ENCODE results near the gene USP17L17.
"Not testable (repeated sequence)": the region's sequence is repeated elsewhere in the genome, so short reads cannot be mapped to it uniquely, and the experiment has no call there.

The USP17L17 gene, protein sequence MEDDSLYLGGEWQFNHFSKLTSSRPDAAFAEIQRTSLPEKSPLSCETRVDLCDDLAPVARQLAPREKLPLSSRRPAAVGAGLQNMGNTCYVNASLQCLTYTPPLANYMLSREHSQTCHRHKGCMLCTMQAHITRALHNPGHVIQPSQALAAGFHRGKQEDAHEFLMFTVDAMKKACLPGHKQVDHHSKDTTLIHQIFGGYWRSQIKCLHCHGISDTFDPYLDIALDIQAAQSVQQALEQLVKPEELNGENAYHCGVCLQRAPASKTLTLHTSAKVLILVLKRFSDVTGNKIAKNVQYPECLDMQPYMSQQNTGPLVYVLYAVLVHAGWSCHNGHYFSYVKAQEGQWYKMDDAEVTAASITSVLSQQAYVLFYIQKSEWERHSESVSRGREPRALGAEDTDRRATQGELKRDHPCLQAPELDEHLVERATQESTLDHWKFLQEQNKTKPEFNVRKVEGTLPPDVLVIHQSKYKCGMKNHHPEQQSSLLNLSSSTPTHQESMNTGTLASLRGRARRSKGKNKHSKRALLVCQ

GRCh38 chr4:9243579-9243978 is at the start of gene USP17L17:
USP17L17 (plus strand) TSS chr4:9243879; CDS start chr4:9243879, 0 bp downstream.
- not testable (repeated sequence) for DNase-seq

DNA sequence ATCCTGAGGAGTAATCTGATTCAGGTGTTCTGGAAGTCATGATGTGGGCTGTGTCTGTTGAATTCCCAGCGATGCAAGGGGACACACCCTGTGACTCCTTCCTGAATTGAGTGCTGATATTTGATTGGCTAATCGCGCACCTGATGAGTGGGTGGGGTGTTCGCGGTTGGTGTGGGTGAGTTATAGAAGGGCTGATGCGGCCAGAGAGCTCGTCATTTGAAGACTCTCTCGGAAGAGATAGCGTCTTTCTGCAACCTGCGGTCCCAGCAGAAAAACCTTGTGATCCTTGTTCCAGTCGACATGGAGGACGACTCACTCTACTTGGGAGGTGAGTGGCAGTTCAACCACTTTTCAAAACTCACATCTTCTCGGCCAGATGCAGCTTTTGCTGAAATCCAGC is 33.3 kb upstream of the USP17L17 start, which contains the start of gene USP17L10:
Gene USP17L10, plus strand, starts transcription at position 301 of the 400 bp plus-strand sequence. Its CDS starts 0 bp downstream, at position 301.
- DNase-seq: not testable (repeated sequence)

DNA sequence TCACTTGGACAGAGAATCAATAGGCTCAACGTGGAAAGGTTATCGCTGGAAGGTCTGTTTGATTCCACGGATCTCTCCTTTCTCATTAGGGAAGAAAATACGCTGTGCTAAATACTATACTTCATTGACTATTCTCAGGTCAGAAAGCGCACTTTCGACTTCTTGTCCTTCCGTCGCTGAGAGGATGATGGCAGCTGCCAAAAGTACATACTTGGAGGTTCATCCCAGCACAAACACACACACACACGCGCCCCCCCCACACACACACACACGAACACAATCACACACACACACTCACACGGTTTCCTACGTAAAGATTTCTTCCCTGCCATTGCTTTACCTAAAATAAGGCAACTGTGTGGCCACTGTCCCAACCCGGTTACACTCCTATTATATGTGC is 29.0 kb upstream of the USP17L17 start:
- not testable (repeated sequence) for DNase-seq

GRCh38 chr4:9215105-9215504 is 28.6 kb upstream of the USP17L17 start, which contains the start of gene USP17L11:
USP17L11 (plus strand) TSS chr4:9215405; CDS start chr4:9215405, 0 bp downstream.
- not testable (repeated sequence) for DNase-seq

DNA sequence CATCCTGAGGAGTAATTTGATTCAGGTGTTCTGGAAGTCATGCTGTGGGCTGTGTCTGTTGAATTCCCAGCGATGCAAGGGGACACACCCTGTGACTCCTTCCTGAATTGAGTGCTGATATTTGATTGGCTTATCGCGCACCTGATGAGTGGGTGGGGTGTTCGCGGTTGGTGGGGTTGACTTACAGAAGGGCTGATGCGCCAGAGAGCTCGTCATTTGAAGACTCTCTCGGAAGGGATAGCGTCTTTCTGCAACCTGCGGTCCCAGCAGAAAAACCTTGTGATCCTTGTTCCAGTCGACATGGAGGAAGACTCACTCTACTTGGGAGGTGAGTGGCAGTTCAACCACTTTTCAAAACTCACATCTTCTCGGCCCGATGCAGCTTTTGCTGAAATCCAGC is 23.8 kb upstream of the USP17L17 start, which contains the start of gene USP17L12:
Gene USP17L12, plus strand, starts transcription at position 301 of the 400 bp plus-strand sequence. Its CDS starts 0 bp downstream, at position 301.
- not testable (repeated sequence) for DNase-seq

DNA sequence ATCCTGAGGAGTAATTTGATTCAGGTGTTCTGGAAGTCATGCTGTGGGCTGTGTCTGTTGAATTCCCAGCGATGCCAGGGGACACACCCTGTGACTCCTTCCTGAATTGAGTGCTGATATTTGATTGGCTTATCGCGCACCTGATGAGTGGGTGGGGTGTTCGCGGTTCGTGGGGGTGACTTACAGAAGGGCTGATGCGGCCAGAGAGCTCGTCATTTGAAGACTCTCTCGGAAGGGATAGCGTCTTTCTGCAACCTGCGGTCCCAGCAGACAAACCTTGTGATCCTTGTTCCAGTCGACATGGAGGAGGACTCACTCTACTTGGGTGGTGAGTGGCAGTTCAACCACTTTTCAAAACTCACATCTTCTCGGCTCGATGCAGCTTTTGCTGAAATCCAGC is 19.1 kb upstream of the USP17L17 start, which contains the start of gene USP17L13:
Gene USP17L13, plus strand, starts transcription at position 301 of the 400 bp plus-strand sequence. Its CDS starts 0 bp downstream, at position 301.
- DNase-seq: not testable (repeated sequence)

- DNase-seq: not testable (repeated sequence)
These were observed 13.4 kb upstream of the USP17L17 start for GRCh38 chr4:9230249-9230648.

- DNase-seq: not testable (repeated sequence)
These were observed 9.6 kb upstream of the USP17L17 start, which contains the start of gene USP17L15 for GRCh38 chr4:9234085-9234484. USP17L15 (plus strand) TSS chr4:9234385; CDS start chr4:9234385, 0 bp downstream.

DNA sequence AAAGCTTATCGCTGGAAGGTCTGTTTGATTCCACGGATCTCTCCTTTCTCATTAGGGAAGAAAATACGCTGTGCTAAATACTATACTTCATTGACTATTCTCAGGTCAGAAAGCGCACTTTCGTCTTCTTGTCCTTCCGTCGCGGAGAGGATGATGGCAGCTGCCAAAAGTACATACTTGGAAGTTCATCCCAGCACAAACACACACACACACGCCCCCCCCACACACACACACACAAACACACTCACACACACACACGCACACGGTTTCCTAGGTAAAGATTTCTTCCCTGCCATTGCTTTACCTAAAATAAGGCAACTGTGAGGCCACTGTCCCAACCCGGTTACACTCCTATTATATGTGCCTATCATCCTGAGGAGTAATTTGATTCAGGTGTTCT is 5.2 kb upstream of the USP17L17 start:
- DNase-seq: not testable (repeated sequence)

DNA sequence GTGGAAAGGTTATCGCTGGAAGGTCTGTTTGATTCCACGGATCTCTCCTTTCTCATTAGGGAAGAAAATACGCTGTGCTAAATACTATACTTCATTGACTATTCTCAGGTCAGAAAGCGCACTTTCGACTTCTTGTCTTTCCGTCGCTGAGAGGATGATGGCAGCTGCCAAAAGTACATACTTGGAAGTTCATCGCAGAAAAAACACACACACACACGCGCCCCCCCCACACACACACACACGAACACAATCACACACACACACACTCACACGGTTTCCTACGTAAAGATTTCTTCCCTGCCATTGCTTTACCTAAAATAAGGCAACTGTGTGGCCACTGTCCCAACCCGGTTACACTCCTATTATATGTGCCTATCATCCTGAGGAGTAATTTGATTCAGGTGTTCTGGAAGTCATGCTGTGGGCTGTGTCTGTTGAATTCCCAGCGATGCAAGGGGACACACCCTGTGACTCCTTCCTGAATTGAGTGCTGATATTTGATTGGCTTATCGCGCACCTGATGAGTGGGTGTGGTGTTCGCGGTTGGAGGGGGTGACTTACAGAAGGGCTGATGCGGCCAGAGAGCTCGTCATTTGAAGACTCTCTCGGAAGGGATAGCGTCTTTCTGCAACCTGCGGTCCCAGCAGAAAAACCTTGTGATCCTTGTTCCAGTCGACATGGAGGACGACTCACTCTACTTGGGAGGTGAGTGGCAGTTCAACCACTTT is 4.4 kb downstream of the USP17L17 start, which contains the start of gene USP17L18:
Gene USP17L18, plus strand, starts transcription at position 678 of the 728 bp plus-strand sequence. Its CDS starts 0 bp downstream, at position 678.
- DNase-seq: not testable (repeated sequence)

DNA sequence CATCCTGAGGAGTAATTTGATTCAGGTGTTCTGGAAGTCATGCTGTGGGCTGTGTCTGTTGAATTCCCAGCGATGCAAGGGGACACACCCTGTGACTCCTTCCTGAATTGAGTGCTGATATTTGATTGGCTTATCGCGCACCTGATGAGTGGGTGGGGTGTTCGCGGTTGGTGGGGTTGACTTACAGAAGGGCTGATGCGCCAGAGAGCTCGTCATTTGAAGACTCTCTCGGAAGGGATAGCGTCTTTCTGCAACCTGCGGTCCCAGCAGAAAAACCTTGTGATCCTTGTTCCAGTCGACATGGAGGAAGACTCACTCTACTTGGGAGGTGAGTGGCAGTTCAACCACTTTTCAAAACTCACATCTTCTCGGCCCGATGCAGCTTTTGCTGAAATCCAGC is 9.4 kb downstream of the USP17L17 start, which contains the start of gene USP17L19:
Gene USP17L19, plus strand, starts transcription at position 301 of the 400 bp plus-strand sequence. Its CDS starts 0 bp downstream, at position 301.
- DNase-seq: not testable (repeated sequence)

DNA sequence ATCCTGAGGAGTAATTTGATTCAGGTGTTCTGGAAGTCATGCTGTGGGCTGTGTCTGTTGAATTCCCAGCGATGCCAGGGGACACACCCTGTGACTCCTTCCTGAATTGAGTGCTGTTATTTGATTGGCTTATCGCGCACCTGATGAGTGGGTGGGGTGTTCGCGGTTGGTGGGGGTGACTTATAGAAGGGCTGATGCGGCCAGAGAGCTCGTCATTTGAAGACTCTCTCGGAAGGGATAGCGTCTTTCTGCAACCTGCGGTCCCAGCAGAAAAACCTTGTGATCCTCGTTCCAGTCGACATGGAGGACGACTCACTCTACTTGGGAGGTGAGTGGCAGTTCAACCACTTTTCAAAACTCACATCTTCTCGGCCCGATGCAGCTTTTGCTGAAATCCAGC is 14.1 kb downstream of the USP17L17 start, which contains the start of gene USP17L20:
Gene USP17L20, plus strand, starts transcription at position 301 of the 400 bp plus-strand sequence. Its CDS starts 0 bp downstream, at position 301.
- DNase-seq: not testable (repeated sequence)

DNA sequence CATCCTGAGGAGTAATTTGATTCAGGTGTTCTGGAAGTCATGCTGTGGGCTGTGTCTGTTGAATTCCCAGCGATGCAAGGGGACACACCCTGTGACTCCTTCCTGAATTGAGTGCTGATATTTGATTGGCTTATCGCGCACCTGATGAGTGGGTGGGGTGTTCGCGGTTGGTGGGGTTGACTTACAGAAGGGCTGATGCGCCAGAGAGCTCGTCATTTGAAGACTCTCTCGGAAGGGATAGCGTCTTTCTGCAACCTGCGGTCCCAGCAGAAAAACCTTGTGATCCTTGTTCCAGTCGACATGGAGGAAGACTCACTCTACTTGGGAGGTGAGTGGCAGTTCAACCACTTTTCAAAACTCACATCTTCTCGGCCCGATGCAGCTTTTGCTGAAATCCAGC is 18.9 kb downstream of the USP17L17 start, which contains the start of gene USP17L21:
Gene USP17L21, plus strand, starts transcription at position 301 of the 400 bp plus-strand sequence. Its CDS starts 0 bp downstream, at position 301.
- not testable (repeated sequence) for DNase-seq

DNA sequence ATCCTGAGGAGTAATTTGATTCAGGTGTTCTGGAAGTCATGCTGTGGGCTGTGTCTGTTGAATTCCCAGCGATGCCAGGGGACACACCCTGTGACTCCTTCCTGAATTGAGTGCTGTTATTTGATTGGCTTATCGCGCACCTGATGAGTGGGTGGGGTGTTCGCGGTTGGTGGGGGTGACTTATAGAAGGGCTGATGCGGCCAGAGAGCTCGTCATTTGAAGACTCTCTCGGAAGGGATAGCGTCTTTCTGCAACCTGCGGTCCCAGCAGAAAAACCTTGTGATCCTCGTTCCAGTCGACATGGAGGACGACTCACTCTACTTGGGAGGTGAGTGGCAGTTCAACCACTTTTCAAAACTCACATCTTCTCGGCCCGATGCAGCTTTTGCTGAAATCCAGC is 23.6 kb downstream of the USP17L17 start, which contains the start of gene USP17L22:
Gene USP17L22, plus strand, starts transcription at position 301 of the 400 bp plus-strand sequence. Its CDS starts 0 bp downstream, at position 301.
- DNase-seq: not testable (repeated sequence)

GRCh38 chr4:9271719-9272118 is 28.0 kb downstream of the USP17L17 start:
- not testable (repeated sequence) for DNase-seq

All from DMS153 (cell line).